DND-41 (cell line): Measurements from ENCODE around the gene ABHD16A.

Experiments used
- ATAC-seq: fragments of 200-7000 bp; cut with Tn5 transposase; 3 replicates; pipeline ENCODE4 v1.9.1; 2021; ENCODE audit warnings: low read depth; ENCODE audit not compliant: insufficient read depth
- DNase-seq: peaks from one replicate; pipeline ENCODE4 v3.0.0-alpha.2; 2020
- H2AFZ ChIP-seq: 2 replicates; pipeline ENCODE4 v1.6.0; 2012; ENCODE audit warnings: low read depth, low read length
- H3K27ac ChIP-seq: 2 replicates; pipeline ENCODE4 v1.5.1; 2012; ENCODE audit warnings: low read length, inconsistent platforms
- H3K27me3 ChIP-seq: fragments of 200-600 bp; sonication (generic); 2 replicates; pipeline ENCODE4 v1.6.0; 2012; ENCODE audit warnings: low read length, mild to moderate bottlenecking, inconsistent platforms; ENCODE audit not compliant: insufficient read depth, poor library complexity
- H3K36me3 ChIP-seq: 2 replicates; pipeline ENCODE4 v1.5.1; 2012; ENCODE audit warnings: low read length, inconsistent platforms; ENCODE audit not compliant: insufficient read depth
- H3K4me1 ChIP-seq: 2 replicates; pipeline ENCODE4 v1.5.1; 2012; ENCODE audit warnings: mild to moderate bottlenecking, low read length; ENCODE audit not compliant: insufficient read depth
- H3K4me2 ChIP-seq: 2 replicates; pipeline ENCODE4 v1.6.0; 2012; ENCODE audit warnings: mild to moderate bottlenecking, moderate library complexity, low read length, inconsistent platforms; ENCODE audit not compliant: insufficient read depth
- H3K4me3 ChIP-seq, 2 experiments: fragments of 200-600 bp in 1 of 2; shearing (Covaris generic) in 1 of 2; 2 replicates each; pipeline ENCODE4 v1.5.1; 2012 to 2016; ENCODE audit warnings: inconsistent platforms in 2 of 2, low read length in 2 of 2, mild to moderate bottlenecking in 2 of 2, low read depth in 1 of 2, moderate library complexity in 1 of 2
- H3K79me2 ChIP-seq: 2 replicates; pipeline ENCODE4 v1.6.0; 2012; ENCODE audit warnings: low read length, inconsistent platforms; ENCODE audit not compliant: insufficient read depth
- H3K9ac ChIP-seq: 2 replicates; pipeline ENCODE4 v1.6.0; 2012; ENCODE audit warnings: low read depth, mild to moderate bottlenecking, inconsistent platforms, low read length, moderate library complexity
- H3K9me3 ChIP-seq: 2 replicates; pipeline ENCODE4 v1.5.1; 2012; ENCODE audit warnings: low read length, moderate library complexity, mild to moderate bottlenecking, inconsistent platforms; ENCODE audit not compliant: insufficient read depth, severe bottlenecking
- H4K20me1 ChIP-seq: 2 replicates; pipeline ENCODE4 v1.6.0; 2012; ENCODE audit warnings: low read length; ENCODE audit not compliant: insufficient read depth
- EZH2 ChIP-seq: IDR thresholded peaks from 3 replicates; pipeline ENCODE4 v1.6.1; 2012; ENCODE audit warnings: borderline replicate concordance, low read depth, mild to moderate bottlenecking, moderate library complexity, low read length, inconsistent platforms; ENCODE audit not compliant: severe bottlenecking
- TF ChIP-seq, protein P1 (sequence below): IDR thresholded peaks from 2 replicates; pipeline ENCODE4 v1.5.1; 2012; ENCODE audit warnings: borderline replicate concordance, low read length, moderate library complexity, mild to moderate bottlenecking; ENCODE audit not compliant: poor library complexity, severe bottlenecking; ENCODE audit errors: extremely low read depth

ABHD16A gene

GRCh38 chr6:31741815-31742214 lies 38.7 kb upstream of the ABHD16A start:
- TF ChIP-seq, protein P1, sequence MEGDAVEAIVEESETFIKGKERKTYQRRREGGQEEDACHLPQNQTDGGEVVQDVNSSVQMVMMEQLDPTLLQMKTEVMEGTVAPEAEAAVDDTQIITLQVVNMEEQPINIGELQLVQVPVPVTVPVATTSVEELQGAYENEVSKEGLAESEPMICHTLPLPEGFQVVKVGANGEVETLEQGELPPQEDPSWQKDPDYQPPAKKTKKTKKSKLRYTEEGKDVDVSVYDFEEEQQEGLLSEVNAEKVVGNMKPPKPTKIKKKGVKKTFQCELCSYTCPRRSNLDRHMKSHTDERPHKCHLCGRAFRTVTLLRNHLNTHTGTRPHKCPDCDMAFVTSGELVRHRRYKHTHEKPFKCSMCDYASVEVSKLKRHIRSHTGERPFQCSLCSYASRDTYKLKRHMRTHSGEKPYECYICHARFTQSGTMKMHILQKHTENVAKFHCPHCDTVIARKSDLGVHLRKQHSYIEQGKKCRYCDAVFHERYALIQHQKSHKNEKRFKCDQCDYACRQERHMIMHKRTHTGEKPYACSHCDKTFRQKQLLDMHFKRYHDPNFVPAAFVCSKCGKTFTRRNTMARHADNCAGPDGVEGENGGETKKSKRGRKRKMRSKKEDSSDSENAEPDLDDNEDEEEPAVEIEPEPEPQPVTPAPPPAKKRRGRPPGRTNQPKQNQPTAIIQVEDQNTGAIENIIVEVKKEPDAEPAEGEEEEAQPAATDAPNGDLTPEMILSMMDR: no peak
- TF ChIP-seq EZH2: no peak
- Histone ChIP-seq H3K27ac (peak overlapping the region; percentile 99; the same call in 1 of the 2 replicates), H3K36me3 (peaks cover 46% of the 10 kb centered on the region), H3K79me2 (peaks cover 36% of the 10 kb centered on the region), H3K27me3 (no peaks in the 10 kb centered on the region), H3K9me3 (no peaks in the 10 kb centered on the region), H2AFZ (no peak overlapping the region), H4K20me1 (no peaks in the 10 kb centered on the region), H3K4me3 (no peak overlapping the region), H3K9ac (peak overlapping the region; percentile 22), H3K4me1 (peaks cover 45% of the 10 kb centered on the region), H3K4me2 (peak overlapping the region; percentile 23)
- ATAC-seq (no peak), DNase-seq (no peak)

DNA sequence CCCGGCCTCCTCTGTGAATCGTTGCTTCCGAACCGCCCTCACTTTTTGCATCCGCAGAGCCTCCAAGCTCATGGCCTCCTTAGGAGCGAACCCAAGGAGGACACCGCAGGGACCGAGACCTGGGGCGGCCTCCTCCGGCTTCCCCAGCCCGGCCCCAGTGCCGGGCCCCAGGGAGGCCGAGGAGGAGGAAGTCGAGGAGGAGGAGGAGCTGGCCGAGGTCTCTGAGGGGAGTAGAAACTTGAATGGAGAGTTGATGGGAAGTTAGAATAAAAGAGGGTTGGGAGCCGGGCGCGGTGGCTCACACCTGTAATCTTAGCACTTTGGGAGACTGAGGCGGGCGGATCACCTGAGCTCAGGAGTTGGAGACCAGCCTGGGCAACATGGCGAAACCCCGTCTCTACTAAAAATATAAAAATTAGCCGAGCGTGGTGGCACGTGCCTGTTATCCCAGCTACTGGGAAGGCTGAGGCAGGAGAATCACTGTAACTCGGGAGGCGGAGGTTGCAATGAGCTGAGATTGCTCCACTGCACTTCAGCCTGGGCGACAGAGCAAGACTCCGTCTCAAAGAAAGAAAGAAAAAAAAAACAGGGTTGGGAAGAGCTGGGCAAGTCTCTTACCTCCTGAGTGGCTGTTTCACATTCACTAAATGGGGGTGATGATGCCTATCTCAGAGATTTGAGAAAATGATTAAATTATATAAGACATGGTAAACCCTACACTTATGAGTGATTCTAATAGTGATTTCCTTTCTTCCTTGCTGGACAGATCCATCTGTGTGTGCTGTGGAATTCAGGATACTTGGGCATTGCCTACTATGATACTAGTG lies 37.5 kb upstream of the ABHD16A start:
- peaks cover 43% of the 10 kb centered on the region for H3K36me3 ChIP-seq
- H3K4me3 ChIP-seq: peak overlapping the region; percentile 68 to 86
- H3K4me2 ChIP-seq: peak overlapping the region; percentile 69
- no peaks in the 10 kb centered on the region for H4K20me1 ChIP-seq
- DNase-seq (peak; percentile 56), ATAC-seq (no peak)
- peak overlapping the region; percentile 99 for H3K9ac ChIP-seq
- TF ChIP-seq, protein P1: no peak
- TF ChIP-seq EZH2: no peak
- no peaks in the 10 kb centered on the region for H3K9me3 ChIP-seq
- peak overlapping the region; percentile 99 for H3K27ac ChIP-seq
- H3K79me2 ChIP-seq: peaks cover 48% of the 10 kb centered on the region
- H2AFZ ChIP-seq: peak overlapping the region; percentile 61
- H3K4me1 ChIP-seq: peaks cover 52% of the 10 kb centered on the region
- no peaks in the 10 kb centered on the region for H3K27me3 ChIP-seq

DNA sequence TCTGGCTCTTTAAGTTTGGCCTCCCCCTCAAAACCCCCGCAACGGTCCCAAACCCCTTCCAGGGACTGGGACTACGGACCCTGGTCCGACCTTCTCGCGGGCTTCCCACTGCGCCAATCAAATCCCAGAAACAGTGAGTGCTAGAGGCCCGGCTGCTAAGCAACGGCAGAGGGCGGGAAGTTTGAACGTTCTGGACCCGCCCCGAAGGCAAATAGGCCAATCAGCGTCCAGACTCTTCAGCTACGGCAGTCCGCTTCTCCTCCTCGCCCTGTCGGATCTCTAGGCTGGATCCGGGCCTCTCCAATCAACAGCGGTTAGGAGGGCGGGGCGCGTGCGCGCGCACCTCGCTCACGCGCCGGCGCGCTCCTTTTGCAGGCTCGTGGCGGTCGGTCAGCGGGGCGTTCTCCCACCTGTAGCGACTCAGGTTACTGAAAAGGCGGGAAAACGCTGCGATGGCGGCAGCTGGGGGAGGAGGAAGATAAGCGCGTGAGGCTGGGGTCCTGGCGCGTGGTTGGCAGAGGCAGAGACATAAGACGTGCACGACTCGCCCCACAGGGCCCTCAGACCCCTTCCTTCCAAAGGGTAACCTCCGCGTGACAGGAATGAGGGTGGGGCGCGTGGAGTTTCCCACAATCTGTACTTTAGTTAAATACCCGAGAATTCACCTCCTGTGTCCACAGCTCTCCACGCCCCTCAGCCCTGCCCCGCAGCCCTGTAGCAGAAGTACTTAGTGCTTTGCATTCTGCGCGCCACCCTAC lies 36.7 kb upstream of the ABHD16A start, which contains the start of gene MSH5:
MSH5 (plus strand) TSS at position 367 of the 758 bp plus-strand sequence. CDS start 462 bp downstream, outside the sequence.
- DNase-seq (peak; percentile 99), ATAC-seq (peak; percentile 82)
- H4K20me1 ChIP-seq: peaks cover 3% of the 10 kb centered on the region
- peak within 1 kb of the TSS; percentile 99 for H3K27ac ChIP-seq
- H3K4me3 ChIP-seq: peak within 1 kb of the TSS; percentile 68 to 86
- H3K4me1 ChIP-seq: peaks cover 60% of the 10 kb centered on the region
- peak within 1 kb of the TSS; percentile 99 for H3K9ac ChIP-seq
- H3K9me3 ChIP-seq: no peaks in the 10 kb centered on the region
- TF ChIP-seq, protein P1: no peak
- no peak for TF ChIP-seq EZH2
- peaks cover 56% of the 10 kb centered on the region for H3K79me2 ChIP-seq
- H2AFZ ChIP-seq: peak within 1 kb of the TSS; percentile 61
- H3K36me3 ChIP-seq: peaks cover 38% of the 10 kb centered on the region
- peak within 1 kb of the TSS; percentile 76 for H3K4me2 ChIP-seq
- H3K27me3 ChIP-seq: no peaks in the 10 kb centered on the region
